ENCODE data around the gene POGK.
"Not testable (repeated sequence)": the region's sequence is repeated elsewhere in the genome, so short reads cannot be mapped to it uniquely, and the experiment has no call there.

Gene POGK

GRCh38 chr1:166838766-166839599, at the start of gene POGK:
Gene POGK, plus strand, starts transcription at chr1:166839475. Its CDS starts 1,482 bp downstream, at chr1:166840957.
- H3K27ac Mint-ChIP-seq = peak within 1 kb of the TSS; percentile 96
- peaks cover 42% of the 10 kb centered on the region for H3K4me1 Mint-ChIP-seq
- no peaks in the 10 kb centered on the region for H3K27me3 Mint-ChIP-seq
- peaks cover 11% of the 10 kb centered on the region for H3K36me3 Mint-ChIP-seq
- H3K9me3 Mint-ChIP-seq = no peaks in the 10 kb centered on the region
- H3K4me3 Mint-ChIP-seq = peak within 1 kb of the TSS; percentile 96

GRCh38 chr1:166796620-166797236, 42.5 kb upstream of the POGK start:
- H3K27me3 Mint-ChIP-seq = peaks cover 20% of the 10 kb centered on the region
- H3K4me1 Mint-ChIP-seq = no peaks in the 10 kb centered on the region
- no peak overlapping the region for H3K27ac Mint-ChIP-seq
- no peaks in the 10 kb centered on the region for H3K9me3 Mint-ChIP-seq
- H3K4me3 Mint-ChIP-seq = no peak overlapping the region
- no peaks in the 10 kb centered on the region for H3K36me3 Mint-ChIP-seq

GRCh38 chr1:166808952-166809351, 30.3 kb upstream of the POGK start:
- H3K4me1 Mint-ChIP-seq = no peaks in the 10 kb centered on the region
- H3K9me3 Mint-ChIP-seq = no peaks in the 10 kb centered on the region

GRCh38 chr1:166811691-166812090, 27.6 kb upstream of the POGK start:
- H3K27ac Mint-ChIP-seq = no peak overlapping the region
- no peaks in the 10 kb centered on the region for H3K36me3 Mint-ChIP-seq
- H3K27me3 Mint-ChIP-seq = peaks cover 4% of the 10 kb centered on the region
- no peak overlapping the region for H3K4me3 Mint-ChIP-seq
- H3K9me3 Mint-ChIP-seq = no peaks in the 10 kb centered on the region
- H3K4me1 Mint-ChIP-seq = no peaks in the 10 kb centered on the region

More at GRCh38 chr1:166808952-166809351, 30.3 kb upstream of the POGK start:
- Mint-ChIP-seq H3K27me3 (peaks cover 3% of the 10 kb centered on the region), H3K36me3 (no peaks in the 10 kb centered on the region), H3K27ac (no peak overlapping the region), H3K4me3 (no peak overlapping the region)

GRCh38 chr1:166813508-166814223, 25.6 kb upstream of the POGK start:
- Mint-ChIP-seq H3K27ac (no peak overlapping the region), H3K36me3 (no peaks in the 10 kb centered on the region), H3K4me1 (no peaks in the 10 kb centered on the region), H3K4me3 (no peak overlapping the region), H3K9me3 (no peaks in the 10 kb centered on the region), H3K27me3 (peaks cover 4% of the 10 kb centered on the region)

- Mint-ChIP-seq H3K27me3 (peaks cover 4% of the 10 kb centered on the region), H3K36me3 (peaks cover 2% of the 10 kb centered on the region), H3K9me3 (no peaks in the 10 kb centered on the region), H3K27ac (no peak overlapping the region), H3K4me3 (no peak overlapping the region), H3K4me1 (no peaks in the 10 kb centered on the region)
These were observed 24.7 kb upstream of the POGK start for GRCh38 chr1:166814611-166815010.

GRCh38 chr1:166819974-166820373, 19.3 kb upstream of the POGK start:
- H3K27me3 Mint-ChIP-seq = no peaks in the 10 kb centered on the region
- peaks cover 5% of the 10 kb centered on the region for H3K36me3 Mint-ChIP-seq
- no peaks in the 10 kb centered on the region for H3K9me3 Mint-ChIP-seq
- H3K27ac Mint-ChIP-seq = no peak overlapping the region
- no peak overlapping the region for H3K4me3 Mint-ChIP-seq
- no peaks in the 10 kb centered on the region for H3K4me1 Mint-ChIP-seq

- H3K4me3 Mint-ChIP-seq = no peak overlapping the region
- H3K27me3 Mint-ChIP-seq = no peaks in the 10 kb centered on the region
- H3K36me3 Mint-ChIP-seq = peaks cover 5% of the 10 kb centered on the region
- no peak overlapping the region for H3K27ac Mint-ChIP-seq
- no peaks in the 10 kb centered on the region for H3K4me1 Mint-ChIP-seq
- H3K9me3 Mint-ChIP-seq = peaks cover 9% of the 10 kb centered on the region
These were observed 16.9 kb upstream of the POGK start for GRCh38 chr1:166822385-166822784.

- H3K4me3 Mint-ChIP-seq = no peak overlapping the region
- H3K27ac Mint-ChIP-seq = no peak overlapping the region
- no peaks in the 10 kb centered on the region for H3K4me1 Mint-ChIP-seq
- H3K36me3 Mint-ChIP-seq = peaks cover 5% of the 10 kb centered on the region
- peaks cover 14% of the 10 kb centered on the region for H3K9me3 Mint-ChIP-seq
- H3K27me3 Mint-ChIP-seq = peaks cover 2% of the 10 kb centered on the region
These were observed 11.8 kb upstream of the POGK start for GRCh38 chr1:166827426-166827825.

- H3K4me3 Mint-ChIP-seq, H3K27me3 Mint-ChIP-seq, H3K27ac Mint-ChIP-seq, H3K4me1 Mint-ChIP-seq, H3K36me3 Mint-ChIP-seq: not testable (repeated sequence)
- H3K9me3 Mint-ChIP-seq = peaks cover 14% of the 10 kb centered on the region
These were observed 9.5 kb upstream of the POGK start for GRCh38 chr1:166829762-166830161.

GRCh38 chr1:166836733-166837132, 2.5 kb upstream of the POGK start:
- Mint-ChIP-seq H3K27ac (no peak overlapping the region), H3K9me3 (no peaks in the 10 kb centered on the region), H3K4me1 (peaks cover 25% of the 10 kb centered on the region), H3K36me3 (peaks cover 7% of the 10 kb centered on the region), H3K4me3 (no peak overlapping the region), H3K27me3 (no peaks in the 10 kb centered on the region)

GRCh38 chr1:166839600-166840308, 479 bp downstream of the POGK start:
- Mint-ChIP-seq H3K4me3 (peak overlapping the region; percentile 87), H3K27me3 (no peaks in the 10 kb centered on the region), H3K4me1 (peaks cover 50% of the 10 kb centered on the region), H3K36me3 (peaks cover 17% of the 10 kb centered on the region), H3K9me3 (no peaks in the 10 kb centered on the region), H3K27ac (peak overlapping the region; percentile 80)

GRCh38 chr1:166840309-166841274, 1.3 kb downstream of the POGK start:
- H3K36me3 Mint-ChIP-seq = peaks cover 20% of the 10 kb centered on the region
- no peaks in the 10 kb centered on the region for H3K9me3 Mint-ChIP-seq
- peak overlapping the region; percentile 87 for H3K4me3 Mint-ChIP-seq
- H3K4me1 Mint-ChIP-seq = peaks cover 55% of the 10 kb centered on the region
- H3K27me3 Mint-ChIP-seq = no peaks in the 10 kb centered on the region
- peak overlapping the region; percentile 80 for H3K27ac Mint-ChIP-seq

- Mint-ChIP-seq H3K4me1 (peaks cover 81% of the 10 kb centered on the region), H3K4me3 (no peak overlapping the region), H3K36me3 (peaks cover 31% of the 10 kb centered on the region), H3K9me3 (no peaks in the 10 kb centered on the region), H3K27ac (peak overlapping the region; percentile 14), H3K27me3 (no peaks in the 10 kb centered on the region)
These were observed 4.0 kb downstream of the POGK start for GRCh38 chr1:166843322-166843721.

Measured in activated naive CD4-positive, alpha-beta T cell treated with anti-CD3 and anti-CD28 coated beads, Interleukin-2, amount 50 U/mL, for 24 hours (primary cell).